NB4 (cell line): ENCODE measurements around the gene NOX4.
A peak's percentile ranks its signal among the peaks of the same experiment; 100 is the strongest.
"Not testable (repeated sequence)": the region's sequence is repeated elsewhere in the genome, so short reads cannot be mapped to it uniquely, and the experiment has no call there.

ENCODE experiments used
- DNase-seq: peaks from one replicate; pipeline ENCODE4 v3.0.0; 2010; ENCODE audit warnings: low read depth
- H3K4me3 ChIP-seq: one replicate; pipeline ENCODE4 v1.5.1; 2011; ENCODE audit warnings: mild to moderate bottlenecking, low read depth, low read length, moderate library complexity
- CTCF ChIP-seq: IDR thresholded peaks from one replicate; pipeline ENCODE4 v1.5.1; 2012; ENCODE audit warnings: low read depth, low read length
- MYC ChIP-seq: IDR thresholded peaks from 2 replicates; pipeline ENCODE4 v1.6.1; 2011; ENCODE audit warnings: low read depth, low read length
- POLR2A ChIP-seq: IDR thresholded peaks from 2 replicates; pipeline ENCODE4 v1.6.1; 2011; ENCODE audit warnings: mild to moderate bottlenecking; ENCODE audit not compliant: insufficient read length; ENCODE audit errors: extremely low read depth
- TF ChIP-seq, protein P1 (sequence below): IDR thresholded peaks from 2 replicates; pipeline ENCODE4 v1.6.1; 2011; ENCODE audit warnings: low read depth, low read length

The NOX4 gene

GRCh38 chr11:89421718-89422117 lies 69.5 kb downstream of the NOX4 start:
- DNase-seq = no peak
- no peak overlapping the region for H3K4me3 ChIP-seq
- TF ChIP-seq MYC = no peak
- no peak for TF ChIP-seq CTCF
- no peak for TF ChIP-seq POLR2A
- TF ChIP-seq, protein P1, sequence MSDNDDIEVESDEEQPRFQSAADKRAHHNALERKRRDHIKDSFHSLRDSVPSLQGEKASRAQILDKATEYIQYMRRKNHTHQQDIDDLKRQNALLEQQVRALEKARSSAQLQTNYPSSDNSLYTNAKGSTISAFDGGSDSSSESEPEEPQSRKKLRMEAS = no peak

- no peak for DNase-seq
- TF ChIP-seq, protein P1 = no peak
- TF ChIP-seq MYC = no peak
- TF ChIP-seq POLR2A = no peak
- TF ChIP-seq CTCF = no peak
- no peak overlapping the region for H3K4me3 ChIP-seq
These were observed 70.2 kb downstream of the NOX4 start for GRCh38 chr11:89420981-89421380.

DNA sequence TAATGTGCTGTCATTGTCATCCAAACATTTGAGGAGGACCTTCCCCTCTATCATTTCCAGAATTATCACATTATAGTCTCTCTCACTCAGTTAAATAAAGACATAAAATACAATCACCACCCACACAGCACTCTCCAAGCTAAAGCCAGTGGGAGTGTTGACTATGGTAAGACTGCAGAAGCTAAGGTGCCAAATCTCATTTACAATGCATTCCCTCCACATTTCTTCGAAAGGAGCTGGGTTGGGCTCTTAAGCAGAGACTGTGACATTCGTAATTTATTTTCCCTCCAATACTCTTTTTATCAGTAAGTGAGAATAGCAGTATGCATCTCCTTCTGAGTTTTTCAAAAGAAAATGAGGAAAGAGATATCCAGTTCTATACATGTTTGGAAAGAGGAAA lies 74.2 kb downstream of the NOX4 start:
- H3K4me3 ChIP-seq = no peak overlapping the region
- DNase-seq = no peak
- TF ChIP-seq, protein P1 = no peak
- TF ChIP-seq MYC (no peak), CTCF (no peak), POLR2A (no peak)

DNA sequence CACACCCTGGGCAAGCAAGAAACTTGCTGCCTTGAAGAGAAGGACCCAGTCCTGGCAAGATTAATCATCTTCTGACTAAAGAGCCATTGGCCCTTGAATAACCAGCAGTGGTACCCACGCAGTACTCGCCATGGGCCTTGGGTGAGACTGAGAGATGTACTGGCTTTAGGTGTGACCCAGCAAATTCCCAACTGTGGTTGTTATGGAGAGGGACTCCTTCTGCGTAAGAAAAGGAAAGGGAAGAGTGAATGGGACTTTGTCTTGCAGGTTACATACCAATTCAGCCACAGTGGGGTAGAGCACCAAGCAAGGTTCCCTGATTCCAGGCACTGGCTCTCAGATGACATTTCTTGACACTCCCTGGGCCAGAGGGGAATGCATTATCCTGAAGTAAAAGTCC lies 80.1 kb downstream of the NOX4 start:
- H3K4me3 ChIP-seq, DNase-seq: not testable (repeated sequence)

GRCh38 chr11:89410666-89411065 lies 80.5 kb downstream of the NOX4 start:
- not testable (repeated sequence) for H3K4me3 ChIP-seq, DNase-seq

- not testable (repeated sequence) for DNase-seq
These were observed 82.7 kb downstream of the NOX4 start for GRCh38 chr11:89408441-89408840.

GRCh38 chr11:89405629-89406028 lies 85.5 kb downstream of the NOX4 start:
- peak; percentile 12 for DNase-seq
- TF ChIP-seq POLR2A (no peak), CTCF (no peak), MYC (no peak)
- TF ChIP-seq, protein P1 = no peak
- no peak overlapping the region for H3K4me3 ChIP-seq

More at GRCh38 chr11:89408441-89408840, 82.7 kb downstream of the NOX4 start:
- not testable (repeated sequence) for H3K4me3 ChIP-seq

- not testable (repeated sequence) for DNase-seq, H3K4me3 ChIP-seq
These were observed 99.5 kb downstream of the NOX4 start for GRCh38 chr11:89391654-89392053.

- not testable (repeated sequence) for DNase-seq
These were observed 103.7 kb downstream of the NOX4 start for GRCh38 chr11:89387501-89387900.

GRCh38 chr11:89382986-89383385 lies 108.2 kb downstream of the NOX4 start:
- not testable (repeated sequence) for H3K4me3 ChIP-seq, DNase-seq

More at GRCh38 chr11:89387501-89387900, 103.7 kb downstream of the NOX4 start:
- not testable (repeated sequence) for H3K4me3 ChIP-seq
